CD14-positive monocyte (primary cell): ENCODE measurements around the gene CACNA1H. TPM values are rescaled to one million over a fixed set of nuclear protein-coding genes. Genes with fewer than 3 reads are reported as not detected.

ENCODE experiments used
- DNase-seq, 3 donors: peaks; one replicate each; pipeline ENCODE4 v3.0.0-alpha.2; 2011 to 2022
- H2AFZ ChIP-seq: 2 replicates; pipeline ENCODE4 v1.6.0; 2012; ENCODE audit warnings: mild to moderate bottlenecking, low read depth, low read length, inconsistent platforms; ENCODE audit not compliant: insufficient read depth, poor library complexity, severe bottlenecking
- H3K27ac ChIP-seq, 2 donors: 1 replicate in 1 of 2; 2 replicates in 1 of 2; pipeline ENCODE4 v1.5.1; 2012 to 2013; ENCODE audit warnings: low read length in 2 of 2, control low read depth in 1 of 2, inconsistent platforms in 1 of 2, low read depth in 1 of 2, mild to moderate bottlenecking in 1 of 2
- H3K27me3 ChIP-seq, 2 donors: one replicate each; pipeline versions ENCODE4 v1.6.0 to v1.6.1; 2011 to 2013; ENCODE audit warnings: low read length in 2 of 2; ENCODE audit not compliant: control insufficient read depth in 2 of 2, insufficient read depth in 2 of 2
- H3K36me3 ChIP-seq, 2 donors: replicated peaks in 1 of 2; 1 replicate in 1 of 2; 2 replicates in 1 of 2; pipeline versions ENCODE4 v1.5.1 to v1.6.1; 2012 to 2013; ENCODE audit warnings: low read length in 2 of 2, control low read depth in 1 of 2, inconsistent platforms in 1 of 2, mild to moderate bottlenecking in 1 of 2; ENCODE audit not compliant: insufficient read depth in 2 of 2, control insufficient read depth in 1 of 2
- H3K4me1 ChIP-seq, 2 donors: 1 replicate in 1 of 2; 2 replicates in 1 of 2; pipeline versions ENCODE4 v1.5.1 to v1.6.1; 2012 to 2013; ENCODE audit warnings: low read length in 2 of 2, control low read depth in 1 of 2, inconsistent platforms in 1 of 2, mild to moderate bottlenecking in 1 of 2, moderate library complexity in 1 of 2; ENCODE audit not compliant: insufficient read depth in 2 of 2, control insufficient read depth in 1 of 2
- H3K4me2 ChIP-seq: replicated peaks from 2 replicates; pipeline ENCODE3; 2012; ENCODE audit warnings: low read length, moderate library complexity, mild to moderate bottlenecking; ENCODE audit not compliant: poor library complexity, severe bottlenecking; ENCODE audit errors: extremely low read depth
- H3K4me3 ChIP-seq, 3 experiments: fragments of 200-600 bp in 1 of 3; sonication (generic) in 1 of 3; replicated peaks in 1 of 3; 1 replicate in 2 of 3; 2 replicates in 1 of 3; pipeline ENCODE4 v1.5.1; 2011 to 2013; ENCODE audit warnings: low read length in 3 of 3, mild to moderate bottlenecking in 3 of 3, control low read depth in 2 of 3, low read depth in 2 of 3, inconsistent platforms in 1 of 3, moderate library complexity in 1 of 3
- H3K79me2 ChIP-seq: 2 replicates; pipeline ENCODE4 v1.6.0; 2012; ENCODE audit warnings: mild to moderate bottlenecking, control low read depth, inconsistent platforms, low read length, moderate library complexity; ENCODE audit not compliant: insufficient read depth
- H3K9ac ChIP-seq: 2 replicates; pipeline ENCODE4 v1.6.0; 2017; ENCODE audit warnings: low read length, mild to moderate bottlenecking; ENCODE audit not compliant: insufficient read depth, poor library complexity, severe bottlenecking
- H3K9me3 ChIP-seq, 2 donors: replicated peaks in 1 of 2; 1 replicate in 1 of 2; 2 replicates in 1 of 2; pipeline versions ENCODE4 v1.5.1 to v1.6.1; 2012 to 2013; ENCODE audit warnings: low read length in 2 of 2, control low read depth in 1 of 2; ENCODE audit not compliant: control insufficient read depth in 1 of 2, insufficient read depth in 1 of 2
- H4K20me1 ChIP-seq: 2 replicates; pipeline ENCODE4 v1.6.0; 2012; ENCODE audit warnings: mild to moderate bottlenecking, low read length, control low read depth, moderate library complexity; ENCODE audit not compliant: insufficient read depth
- H3K27ac Mint-ChIP-seq, 7 donors: one replicate each; pipeline ENCODE4 v1.8.0; 2020; ENCODE audit warnings: mild to moderate bottlenecking in 7 of 7, mixed read lengths in 7 of 7, moderate library complexity in 6 of 7, inconsistent platforms in 2 of 7
- H3K27me3 Mint-ChIP-seq, 3 donors: one replicate each; pipeline ENCODE4 v1.8.0; 2021 to 2022; ENCODE audit warnings: low read depth in 3 of 3, mild to moderate bottlenecking in 3 of 3, mixed read lengths in 3 of 3, moderate library complexity in 3 of 3, inconsistent platforms in 1 of 3
- H3K36me3 Mint-ChIP-seq, 2 donors: one replicate each; pipeline ENCODE4 v1.8.0; 2020; ENCODE audit warnings: mixed read lengths in 2 of 2, inconsistent platforms in 1 of 2, mild to moderate bottlenecking in 1 of 2
- H3K4me1 Mint-ChIP-seq: one replicate; pipeline ENCODE4 v1.8.0; 2020; ENCODE audit warnings: mild to moderate bottlenecking, mixed read lengths
- H3K4me3 Mint-ChIP-seq, 2 donors: one replicate each; pipeline ENCODE4 v1.8.0; 2020; ENCODE audit warnings: mild to moderate bottlenecking in 2 of 2, mixed read lengths in 2 of 2, moderate library complexity in 1 of 2
- H3K9me3 Mint-ChIP-seq, 7 donors: one replicate each; pipeline ENCODE4 v1.8.0; 2020 to 2022; ENCODE audit warnings: mixed read lengths in 7 of 7, mild to moderate bottlenecking in 6 of 7, moderate library complexity in 6 of 7, inconsistent platforms in 2 of 7
- CTCF ChIP-seq: fragments of 200-600 bp; IDR thresholded peaks from one replicate; pipeline ENCODE4 v1.8.0; 2022; ENCODE audit warnings: antibody characterized with exemption, mild to moderate bottlenecking
- WGBS: methylation state at CpG from one replicate; pipeline ENCODE4 v1.1.5; 2013; ENCODE audit warnings: missing lambda C conversion rate; ENCODE audit not compliant: insufficient coverage; 5-methylcytosine and 5-hydroxymethylcytosine counted together
- intact Hi-C, 2 donors: fragments of 100-400 bp; cut with micrococcal nuclease; formaldehyde crosslinking; loops; one replicate each; pipeline versions ENCODE4 v1.15.0 to v1.15.1; 2023
- polyA plus RNA-seq, 3 donors: library from polyadenylated mRNA; depleted of rRNA in 1 of 3; unstranded in 2 of 3; stranded (reverse) in 1 of 3; fragments of 300-500 nt in 2 of 3; fragments of >200 nt in 1 of 3; fragmentation: Illumina TruSeq in 2 of 3; gene quantifications; 1 replicate in 2 of 3; 2 replicates in 1 of 3; pipeline ENCODE4 v1.2.3, GENCODE V29; 2012 to 2021

The CACNA1H gene
- polyA plus RNA-seq, 3 donors: not detected

DNA sequence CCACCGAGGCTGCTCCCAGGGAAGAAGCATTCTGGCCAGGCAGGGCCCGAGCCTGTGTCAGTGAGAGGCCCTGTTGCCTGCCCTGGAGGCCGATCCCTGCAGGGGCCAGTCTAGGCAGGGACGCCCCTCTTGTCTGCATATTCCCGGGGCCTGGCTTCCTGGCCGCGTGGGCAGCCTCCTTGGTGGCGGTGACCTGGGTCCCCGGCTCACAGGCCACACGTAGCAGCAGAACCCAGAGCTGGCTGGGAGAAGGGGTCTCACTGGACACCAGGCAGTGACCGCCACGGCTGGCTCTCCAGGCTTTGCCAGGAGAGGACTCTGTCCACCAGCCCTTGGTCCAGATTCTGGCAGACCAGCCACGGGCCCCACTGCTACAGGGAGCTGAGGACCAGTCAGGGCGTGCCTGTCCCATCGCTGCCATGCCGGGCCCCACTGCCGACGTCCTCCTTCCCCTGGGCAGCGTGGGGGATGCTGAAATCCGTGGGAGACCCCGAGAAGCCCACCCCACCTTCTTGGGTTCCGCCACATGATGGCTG, 3.7 kb upstream of the CACNA1H start:
- intact Hi-C loops: no loop called here
- no peaks in the 10 kb centered on the region for H3K4me1 Mint-ChIP-seq
- no peak overlapping the region for H3K27ac Mint-ChIP-seq
- H4K20me1 ChIP-seq: no peaks in the 10 kb centered on the region
- H3K4me3 ChIP-seq: no peak overlapping the region
- no peak for TF ChIP-seq CTCF
- no peaks in the 10 kb centered on the region for H3K4me1 ChIP-seq
- no peak overlapping the region for H2AFZ ChIP-seq
- H3K9me3 ChIP-seq: peaks cover 0 to 10% of the 10 kb centered on the region in 2 donors
- H3K79me2 ChIP-seq: no peaks in the 10 kb centered on the region
- DNase-seq: no peak
- H3K27me3 ChIP-seq: peaks cover 5 to 13% of the 10 kb centered on the region in 2 donors
- no peak overlapping the region for H3K27ac ChIP-seq
- WGBS: 85% methylated on average over 20 of the region's 22 CpGs
- no peak overlapping the region for H3K4me3 Mint-ChIP-seq
- H3K4me2 ChIP-seq: no peak overlapping the region
- H3K36me3 Mint-ChIP-seq: no peaks in the 10 kb centered on the region
- H3K9ac ChIP-seq: no peak overlapping the region
- H3K9me3 Mint-ChIP-seq: peaks cover 0 to 24% (median 9%) of the 10 kb centered on the region in 7 donors
- no peaks in the 10 kb centered on the region for H3K36me3 ChIP-seq
- peaks cover 26 to 31% (median 28%) of the 10 kb centered on the region in 3 donors for H3K27me3 Mint-ChIP-seq

DNA sequence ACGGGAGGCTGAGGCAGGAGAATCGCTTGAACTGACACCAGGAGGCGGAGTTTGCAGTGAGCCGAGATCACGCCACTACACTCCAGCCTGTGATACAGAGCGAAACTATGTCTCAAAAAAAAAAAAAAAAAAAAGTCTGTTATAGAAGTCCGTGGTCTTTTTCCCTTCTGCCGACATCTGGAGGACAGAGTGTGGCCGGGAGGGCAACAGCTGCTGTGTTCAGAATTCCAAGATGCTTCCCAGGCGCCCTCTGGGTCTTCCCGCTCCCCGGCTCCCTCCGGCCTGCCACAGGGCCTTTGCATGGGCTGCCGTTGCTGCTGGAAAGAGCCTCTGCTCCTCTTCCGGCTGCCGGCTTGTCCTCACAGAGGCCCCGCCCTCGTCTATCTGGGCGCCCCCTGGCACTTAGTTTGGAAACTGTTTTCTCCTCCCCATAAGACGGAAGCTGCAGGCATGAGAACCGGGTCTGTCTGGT, 2.4 kb upstream of the CACNA1H start:
- Histone ChIP-seq H3K79me2 (no peaks in the 10 kb centered on the region), H3K4me3 (no peak overlapping the region), H3K36me3 (no peaks in the 10 kb centered on the region), H3K9ac (no peak overlapping the region), H3K27ac (no peak overlapping the region), H3K9me3 (peaks cover 0 to 10% of the 10 kb centered on the region in 2 donors), H2AFZ (no peak overlapping the region), H4K20me1 (no peaks in the 10 kb centered on the region), H3K27me3 (peaks cover 7 to 21% of the 10 kb centered on the region in 2 donors), H3K4me1 (no peaks in the 10 kb centered on the region), H3K4me2 (no peak overlapping the region)
- no peak for TF ChIP-seq CTCF
- 57% methylated on average over 19 of the region's 21 CpGs for WGBS
- peak overlapping the region in 1 of 7 donors; percentile 10 for H3K27ac Mint-ChIP-seq
- intact Hi-C loops: no loop called here
- no peaks in the 10 kb centered on the region for H3K4me1 Mint-ChIP-seq
- no peaks in the 10 kb centered on the region for H3K36me3 Mint-ChIP-seq
- peaks cover 34 to 40% (median 37%) of the 10 kb centered on the region in 3 donors for H3K27me3 Mint-ChIP-seq
- peaks cover 0 to 24% (median 10%) of the 10 kb centered on the region in 7 donors for H3K9me3 Mint-ChIP-seq
- no peak for DNase-seq
- peak overlapping the region in 1 of 2 donors; percentile 73 for H3K4me3 Mint-ChIP-seq
